Measurements from ENCODE around the gene ACSF3.

- TF ChIP-seq POLR2A (IDR thresholded peaks at IDR 0.05; ENCODE audit: extremely low read depth, insufficient read length) = no peak
- no peak for TF ChIP-seq CTCF (IDR thresholded peaks at IDR 0.05; ENCODE audit: low read depth, low read length)
- TF ChIP-seq MAX (IDR thresholded peaks at IDR 0.05; ENCODE audit: low read depth, low read length) = no peak
- TF ChIP-seq MYC (IDR thresholded peaks at IDR 0.05; ENCODE audit: low read depth, low read length) = no peak
Observed at GRCh38 chr16:89081556-89081955, 12.1 kb upstream of the ACSF3 start.
